NB4 (cell line): ENCODE results near the gene BACH2.

Source experiments
- CTCF ChIP-seq: IDR thresholded peaks from one replicate; pipeline ENCODE4 v1.5.1; 2012; ENCODE audit warnings: low read depth, low read length
- POLR2A ChIP-seq: IDR thresholded peaks from 2 replicates; pipeline ENCODE4 v1.6.1; 2011; ENCODE audit warnings: mild to moderate bottlenecking; ENCODE audit not compliant: insufficient read length; ENCODE audit errors: extremely low read depth

DNA sequence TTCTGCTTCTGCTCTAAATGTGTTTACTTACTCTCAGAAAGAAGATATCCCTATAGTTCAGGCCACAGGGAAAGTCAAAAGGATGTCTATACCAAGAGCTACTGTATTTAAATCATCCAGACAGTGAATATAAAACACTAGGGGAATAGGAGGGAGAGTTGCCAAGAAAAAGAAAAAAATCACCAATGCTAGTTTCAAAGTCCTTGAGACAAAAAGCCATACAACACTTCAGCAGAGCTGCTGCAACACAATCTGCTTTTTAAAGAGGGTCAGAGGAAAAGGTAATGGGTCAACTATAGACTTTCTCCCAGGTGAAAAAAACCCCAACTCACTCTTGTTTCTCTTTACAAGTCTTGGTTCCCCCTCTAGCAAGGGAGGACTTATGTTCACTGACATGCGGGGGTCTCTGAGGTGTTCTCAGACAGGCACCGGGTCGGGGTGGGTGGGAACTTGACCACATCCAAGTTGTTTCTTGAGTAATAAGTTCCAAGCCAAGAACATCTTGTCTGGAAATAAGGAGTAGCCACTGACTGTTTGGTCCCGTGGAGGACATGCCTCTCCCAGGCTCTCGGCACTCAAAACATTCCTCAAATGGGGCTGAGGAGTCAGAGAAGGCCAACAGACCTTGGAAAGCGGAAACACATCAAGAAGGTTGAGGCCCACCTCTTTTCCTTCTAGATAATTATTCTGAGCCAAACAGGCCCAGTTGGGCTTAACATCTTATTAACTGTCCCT is 354.7 kb downstream of the BACH2 start:
- TF ChIP-seq POLR2A = no peak
- TF ChIP-seq CTCF = no peak
